ENCODE measurements around the gene PITPNM3. TPM values are rescaled to one million over a fixed set of nuclear protein-coding genes. Genes with fewer than 3 reads are reported as not detected.

Gene PITPNM3
- total RNA-seq, 1 donor, result 0.31 TPM

GRCh38 chr17:6437956-6438355 is 118.4 kb downstream of the PITPNM3 start:
- Histone ChIP-seq H3K4me3 (ENCODE audit: low read length) (no peak overlapping the region), H3K4me1 (ENCODE audit: insufficient read depth, low read length) (no peaks in the 10 kb centered on the region), H3K9me3 (ENCODE audit: low read depth, low read length) (no peaks in the 10 kb centered on the region)

GRCh38 chr17:6437466-6437865 is 118.9 kb downstream of the PITPNM3 start:
- no peaks in the 10 kb centered on the region for H3K4me1 ChIP-seq (ENCODE audit: insufficient read depth, low read length)
- H3K27me3 ChIP-seq (ENCODE audit: insufficient read depth, low read length), result peaks cover 11% of the 10 kb centered on the region
- H3K9me3 ChIP-seq (ENCODE audit: low read depth, low read length), result no peaks in the 10 kb centered on the region
- H3K4me3 ChIP-seq (ENCODE audit: low read length), result no peak overlapping the region

More at GRCh38 chr17:6437956-6438355, 118.4 kb downstream of the PITPNM3 start:
- peaks cover 11% of the 10 kb centered on the region for H3K27me3 ChIP-seq (ENCODE audit: insufficient read depth, low read length)

DNA sequence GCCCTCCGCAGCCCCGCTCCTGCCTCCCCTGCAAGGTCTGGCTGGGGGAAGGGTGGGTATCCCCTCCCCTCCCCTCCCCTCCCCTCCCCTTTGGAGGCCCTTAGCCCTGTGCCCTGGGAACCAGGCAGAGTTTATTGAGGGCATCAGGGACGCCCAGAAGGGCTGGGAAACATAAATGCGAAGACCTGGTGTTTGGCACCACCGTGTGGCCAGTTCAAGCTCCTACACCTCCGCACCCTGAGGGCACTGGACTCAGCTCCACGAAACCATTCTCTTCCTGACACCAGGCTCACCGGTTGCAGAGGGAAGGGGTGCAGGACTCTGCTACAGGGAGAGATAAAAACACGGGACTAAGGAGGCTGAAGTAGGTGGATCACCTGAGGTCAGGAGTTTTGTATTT is 120.4 kb downstream of the PITPNM3 start:
- H3K4me3 ChIP-seq (ENCODE audit: low read length), result no peak overlapping the region
- no peaks in the 10 kb centered on the region for H3K9me3 ChIP-seq (ENCODE audit: low read depth, low read length)
- no peaks in the 10 kb centered on the region for H3K4me1 ChIP-seq (ENCODE audit: insufficient read depth, low read length)
- peaks cover 11% of the 10 kb centered on the region for H3K27me3 ChIP-seq (ENCODE audit: insufficient read depth, low read length)

GRCh38 chr17:6435051-6435450 is 121.3 kb downstream of the PITPNM3 start, which contains the start of gene AIPL1:
Gene AIPL1, minus strand, starts transcription at chr17:6435121. Its CDS starts 17 bp downstream, at chr17:6435104.
- Histone ChIP-seq H3K4me3 (ENCODE audit: low read length) (no peak within 1 kb of the TSS), H3K4me1 (ENCODE audit: insufficient read depth, low read length) (no peaks in the 10 kb centered on the region), H3K9me3 (ENCODE audit: low read depth, low read length) (no peaks in the 10 kb centered on the region), H3K27me3 (ENCODE audit: insufficient read depth, low read length) (peaks cover 11% of the 10 kb centered on the region)

DNA sequence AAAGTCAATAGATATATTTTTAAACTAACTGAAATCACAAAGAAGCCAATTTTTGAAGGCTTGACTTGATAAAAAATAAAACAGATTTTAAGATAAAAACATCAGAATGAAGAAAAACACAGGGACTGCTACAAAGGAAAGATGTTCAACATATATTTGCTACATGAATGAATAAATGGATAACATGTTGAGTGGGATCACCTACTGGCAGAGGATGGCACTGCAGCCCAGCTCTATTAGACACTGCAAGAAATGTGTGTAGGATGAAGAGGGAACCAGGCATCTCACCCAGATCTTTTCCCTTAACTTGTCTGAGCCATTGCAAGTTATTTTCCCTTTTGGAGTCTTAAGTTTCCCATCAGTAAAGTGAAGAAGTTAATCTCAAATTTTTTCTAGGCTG is 125.6 kb downstream of the PITPNM3 start:
- peaks cover 18% of the 10 kb centered on the region for H3K4me1 ChIP-seq (ENCODE audit: insufficient read depth, low read length)
- no peaks in the 10 kb centered on the region for H3K27me3 ChIP-seq (ENCODE audit: insufficient read depth, low read length)
- no peak overlapping the region for H3K4me3 ChIP-seq (ENCODE audit: low read length)
- no peaks in the 10 kb centered on the region for H3K9me3 ChIP-seq (ENCODE audit: low read depth, low read length)

GRCh38 chr17:6429266-6429665 is 127.1 kb downstream of the PITPNM3 start:
- Histone ChIP-seq H3K9me3 (ENCODE audit: low read depth, low read length) (no peaks in the 10 kb centered on the region), H3K4me3 (ENCODE audit: low read length) (no peak overlapping the region), H3K4me1 (ENCODE audit: insufficient read depth, low read length) (peaks cover 18% of the 10 kb centered on the region), H3K27me3 (ENCODE audit: insufficient read depth, low read length) (no peaks in the 10 kb centered on the region)

DNA sequence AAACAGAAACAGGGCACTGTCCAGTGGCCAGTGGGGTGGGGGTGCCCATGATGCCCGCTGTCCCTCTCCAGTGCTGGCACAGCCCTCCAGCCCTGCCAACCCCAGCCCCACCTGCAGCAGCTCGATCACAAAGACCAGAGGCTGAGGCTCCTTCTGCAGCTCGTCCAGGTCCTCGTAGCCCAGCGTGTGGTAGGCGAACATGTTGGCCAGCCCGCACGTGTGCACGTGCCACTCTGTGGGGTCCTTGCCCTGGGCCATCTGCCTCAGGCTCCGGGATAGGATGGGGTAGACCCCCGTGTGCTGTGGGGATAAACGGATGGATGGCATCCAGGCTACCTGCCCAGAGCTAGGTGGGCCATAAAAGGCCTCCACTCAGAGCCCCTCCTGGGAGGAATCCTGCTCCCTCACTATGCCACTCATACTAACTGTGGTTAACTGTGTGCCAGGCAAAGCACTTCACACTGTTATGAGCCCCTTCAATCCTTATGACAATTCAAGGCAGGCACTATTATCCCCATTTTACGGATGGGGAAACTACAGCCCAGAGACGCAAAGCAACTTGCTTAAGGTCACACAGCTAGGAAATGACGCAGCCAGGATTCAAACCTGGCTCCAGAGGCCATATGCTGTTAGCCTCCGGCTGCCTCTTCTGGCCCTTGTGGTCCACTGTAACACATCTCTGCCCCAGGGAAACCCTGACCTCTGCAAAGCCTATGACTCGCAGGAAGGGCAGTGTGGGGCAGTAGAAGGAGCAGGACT is 128.0 kb downstream of the PITPNM3 start:
- H3K27me3 ChIP-seq (ENCODE audit: insufficient read depth, low read length), result no peaks in the 10 kb centered on the region
- H3K4me3 ChIP-seq (ENCODE audit: low read length), result no peak overlapping the region
- peaks cover 18% of the 10 kb centered on the region for H3K4me1 ChIP-seq (ENCODE audit: insufficient read depth, low read length)
- H3K9me3 ChIP-seq (ENCODE audit: low read depth, low read length), result no peaks in the 10 kb centered on the region

GRCh38 chr17:6427279-6427781 is 129.0 kb downstream of the PITPNM3 start:
- no peak overlapping the region for H3K4me3 ChIP-seq (ENCODE audit: low read length)
- H3K4me1 ChIP-seq (ENCODE audit: insufficient read depth, low read length), result peaks cover 18% of the 10 kb centered on the region
- no peaks in the 10 kb centered on the region for H3K9me3 ChIP-seq (ENCODE audit: low read depth, low read length)
- no peaks in the 10 kb centered on the region for H3K27me3 ChIP-seq (ENCODE audit: insufficient read depth, low read length)

- no peak overlapping the region for H3K4me3 ChIP-seq (ENCODE audit: low read length)
- peaks cover 18% of the 10 kb centered on the region for H3K4me1 ChIP-seq (ENCODE audit: insufficient read depth, low read length)
- H3K9me3 ChIP-seq (ENCODE audit: low read depth, low read length), result no peaks in the 10 kb centered on the region
- no peaks in the 10 kb centered on the region for H3K27me3 ChIP-seq (ENCODE audit: insufficient read depth, low read length)
These were observed 129.8 kb downstream of the PITPNM3 start for GRCh38 chr17:6426356-6427101.

GRCh38 chr17:6425407-6425806 is 130.9 kb downstream of the PITPNM3 start:
- Histone ChIP-seq H3K27me3 (ENCODE audit: insufficient read depth, low read length) (peaks cover 3% of the 10 kb centered on the region), H3K4me3 (ENCODE audit: low read length) (no peak overlapping the region), H3K4me1 (ENCODE audit: insufficient read depth, low read length) (peaks cover 18% of the 10 kb centered on the region), H3K9me3 (ENCODE audit: low read depth, low read length) (no peaks in the 10 kb centered on the region)

GRCh38 chr17:6423931-6424330 is 132.4 kb downstream of the PITPNM3 start:
- H3K27me3 ChIP-seq (ENCODE audit: insufficient read depth, low read length), result peaks cover 3% of the 10 kb centered on the region
- H3K4me3 ChIP-seq (ENCODE audit: low read length), result no peak overlapping the region
- H3K9me3 ChIP-seq (ENCODE audit: low read depth, low read length), result no peaks in the 10 kb centered on the region
- H3K4me1 ChIP-seq (ENCODE audit: insufficient read depth, low read length), result peaks cover 18% of the 10 kb centered on the region

DNA sequence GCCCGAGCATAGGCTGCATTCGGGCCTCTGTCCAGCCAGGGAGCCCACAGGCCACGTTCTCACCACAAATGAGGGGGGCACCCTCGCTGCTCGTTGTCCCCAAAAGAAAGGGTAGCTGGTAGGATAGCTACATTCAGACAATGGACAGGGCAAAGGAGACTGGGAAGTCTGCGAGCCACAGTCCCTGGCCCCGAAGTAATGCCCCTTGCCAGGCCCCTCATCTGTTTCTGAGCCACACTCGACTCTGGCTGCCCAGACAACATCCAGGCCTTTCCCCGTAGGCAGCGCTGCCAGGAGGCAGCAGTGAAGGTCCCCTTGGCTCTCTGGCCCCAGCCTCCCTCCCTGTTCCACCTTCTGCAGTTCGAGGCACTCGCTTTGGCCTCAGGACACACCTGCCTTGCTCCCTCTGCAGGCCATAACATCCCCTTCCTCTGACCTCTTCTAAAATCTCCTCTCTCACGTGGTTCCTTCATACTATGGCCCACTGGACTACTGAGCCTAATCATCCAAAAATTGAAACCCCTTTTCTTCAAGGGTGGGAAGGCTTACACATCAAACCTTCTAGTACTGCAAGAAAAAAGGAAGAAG is 133.6 kb downstream of the PITPNM3 start:
- H3K27me3 ChIP-seq (ENCODE audit: insufficient read depth, low read length), result peaks cover 3% of the 10 kb centered on the region
- H3K4me1 ChIP-seq (ENCODE audit: insufficient read depth, low read length), result peaks cover 12% of the 10 kb centered on the region
- H3K9me3 ChIP-seq (ENCODE audit: low read depth, low read length), result no peaks in the 10 kb centered on the region
- no peak overlapping the region for H3K4me3 ChIP-seq (ENCODE audit: low read length)

DNA sequence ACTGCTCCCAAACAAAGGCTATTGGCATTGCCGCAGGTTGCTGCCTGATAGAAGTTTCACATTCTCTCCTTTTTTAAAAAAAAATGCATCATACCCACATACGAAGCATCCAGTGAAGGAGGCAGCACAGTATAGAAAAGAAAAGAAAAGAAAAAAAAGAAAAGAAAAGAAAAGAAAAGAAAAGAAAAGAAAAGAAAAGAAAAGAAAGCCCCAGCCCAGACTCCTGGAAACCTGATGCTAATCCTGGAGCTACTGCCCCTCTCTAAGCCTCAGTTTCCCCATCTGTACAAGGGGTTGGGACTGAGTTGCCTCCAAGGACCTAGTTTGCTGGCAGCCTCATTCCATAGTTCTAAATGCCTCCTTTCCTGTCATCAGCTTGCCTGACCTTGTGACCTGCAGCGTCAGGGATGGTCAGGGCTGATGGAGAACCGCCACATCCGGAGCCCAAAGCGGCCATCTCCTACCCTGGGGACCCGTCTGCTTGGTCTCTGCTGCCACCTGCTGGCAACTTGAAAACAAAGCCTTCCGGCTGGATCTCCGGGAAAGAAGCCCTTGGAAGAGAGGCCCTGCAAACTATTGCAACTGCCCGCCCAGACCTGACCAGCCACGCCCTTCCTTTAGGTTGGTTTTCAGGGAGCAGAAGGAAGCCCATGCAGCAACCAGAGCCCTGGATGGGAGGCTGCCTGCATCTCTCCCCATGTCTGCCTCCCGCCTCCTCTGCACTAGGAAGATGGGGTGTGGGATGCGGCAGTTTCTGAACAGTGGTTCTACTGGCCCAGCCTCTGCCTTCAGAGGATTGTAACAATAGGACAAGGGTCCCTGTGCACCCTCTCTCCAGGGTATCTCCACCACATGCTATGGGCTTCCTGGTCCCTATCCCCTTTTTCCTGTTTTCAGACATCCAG is 134.4 kb downstream of the PITPNM3 start:
- Histone ChIP-seq H3K4me1 (ENCODE audit: insufficient read depth, low read length) (peaks cover 4% of the 10 kb centered on the region), H3K4me3 (ENCODE audit: low read length) (no peak overlapping the region), H3K9me3 (ENCODE audit: low read depth, low read length) (no peaks in the 10 kb centered on the region), H3K27me3 (ENCODE audit: insufficient read depth, low read length) (peaks cover 3% of the 10 kb centered on the region)

- no peaks in the 10 kb centered on the region for H3K9me3 ChIP-seq (ENCODE audit: low read depth, low read length)
- no peaks in the 10 kb centered on the region for H3K4me1 ChIP-seq (ENCODE audit: insufficient read depth, low read length)
- peaks cover 3% of the 10 kb centered on the region for H3K27me3 ChIP-seq (ENCODE audit: insufficient read depth, low read length)
- H3K4me3 ChIP-seq (ENCODE audit: low read length), result no peak overlapping the region
These were observed 136.1 kb downstream of the PITPNM3 start for GRCh38 chr17:6420173-6420641.

Data from mononuclear cell (primary cell).